H1 (cell line): ENCODE measurements around the gene LBP. TPM values are rescaled to one million over a fixed set of nuclear protein-coding genes. Genes with fewer than 3 reads are reported as not detected.

Experiments
- CTCF ChIA-PET: fragments of 300-600 bp; sonication (Branson Sonifier 250); formaldehyde crosslinking; loops from one replicate; lab custom pipeline; 2021; ENCODE audit not compliant: partially characterized antibody; lab: Charles Lee
- POLR2A ChIA-PET: fragments of 300-600 bp; sonication (Branson Sonifier 250); formaldehyde crosslinking; loops from one replicate; lab custom pipeline; 2021; ENCODE audit warnings: inconsistent platforms; ENCODE audit not compliant: partially characterized antibody; lab: Charles Lee
- DNase-seq, 2 experiments: peaks; one replicate each; pipeline versions ENCODE4 v3.0.0 to v3.0.0-alpha.2; 2010 to 2022; ENCODE audit warnings: low spot score in 2 of 2, low read depth in 1 of 2, mixed read lengths in 1 of 2
- FAIRE-seq: peaks from 2 replicates; lab custom pipeline; 2011; peaks lifted over from hg19 to GRCh38; lab: Jason Lieb, UNC
- H2AFZ ChIP-seq: 2 replicates; pipeline ENCODE4 v1.8.1; 2012; ENCODE audit warnings: low read length, inconsistent platforms
- H2AK5ac ChIP-seq: 2 replicates; pipeline ENCODE4 v1.6.1; 2013; ENCODE audit warnings: low read depth, low read length
- H2BK120ac ChIP-seq: replicated peaks from 2 replicates; pipeline ENCODE3; 2013; ENCODE audit warnings: low read depth, low read length, inconsistent platforms
- H2BK12ac ChIP-seq: 2 replicates; pipeline ENCODE4 v1.6.1; 2013; ENCODE audit warnings: low read depth, low read length
- H2BK15ac ChIP-seq: 2 replicates; pipeline ENCODE4 v1.6.1; 2013; ENCODE audit warnings: low read length
- H2BK20ac ChIP-seq: 2 replicates; pipeline ENCODE4 v1.6.1; 2013; ENCODE audit warnings: low read length
- H2BK5ac ChIP-seq: 2 replicates; pipeline ENCODE4 v1.6.1; 2013; ENCODE audit warnings: low read depth, low read length
- H3K14ac ChIP-seq: 2 replicates; pipeline ENCODE4 v1.6.1; 2013; ENCODE audit warnings: inconsistent platforms; ENCODE audit not compliant: insufficient read length
- H3K18ac ChIP-seq: 2 replicates; pipeline ENCODE4 v1.6.1; 2013; ENCODE audit warnings: low read length; ENCODE audit errors: extremely low read depth
- H3K23ac ChIP-seq: 2 replicates; pipeline ENCODE4 v1.6.1; 2013; ENCODE audit warnings: inconsistent platforms; ENCODE audit not compliant: insufficient read length
- H3K23me2 ChIP-seq: 2 replicates; pipeline ENCODE4 v1.6.1; 2013; ENCODE audit warnings: low read depth, low read length
- H3K27ac ChIP-seq: 2 replicates; pipeline ENCODE4 v1.6.1; 2011; ENCODE audit warnings: low read depth, low read length, inconsistent platforms
- H3K27me3 ChIP-seq, 4 experiments: replicated peaks in 1 of 4; 1 replicate in 1 of 4; 2 replicates in 3 of 4; pipeline versions ENCODE4 v1.6.1 to v1.8.1; 2011 to 2013; ENCODE audit warnings: low read length in 3 of 4, mild to moderate bottlenecking in 3 of 4, inconsistent platforms in 2 of 4, mixed read lengths in 2 of 4, moderate library complexity in 1 of 4; ENCODE audit not compliant: control insufficient read depth in 3 of 4, insufficient read depth in 3 of 4; ENCODE audit errors: extremely low read depth in 1 of 4
- H3K36me3 ChIP-seq, 4 experiments: 2 replicates each; pipeline versions ENCODE4 v1.6.1 to v1.8.1; 2011 to 2013; ENCODE audit warnings: mild to moderate bottlenecking in 4 of 4, low read length in 3 of 4, moderate library complexity in 2 of 4, control low read depth in 1 of 4, inconsistent platforms in 1 of 4; ENCODE audit not compliant: insufficient read depth in 4 of 4, control insufficient read depth in 2 of 4
- H3K4ac ChIP-seq: replicated peaks from 2 replicates; pipeline ENCODE3; 2013; ENCODE audit warnings: low read length, low read depth, mixed read lengths, inconsistent platforms; ENCODE audit not compliant: insufficient read length
- H3K4me1 ChIP-seq, 4 experiments: replicated peaks in 1 of 4; 1 replicate in 1 of 4; 2 replicates in 3 of 4; pipeline versions ENCODE4 v1.6.1 to v1.8.1; 2011 to 2013; ENCODE audit warnings: low read length in 3 of 4, inconsistent platforms in 2 of 4, mixed read lengths in 1 of 4; ENCODE audit not compliant: insufficient read depth in 4 of 4, control insufficient read depth in 3 of 4
- H3K4me2 ChIP-seq, 2 experiments: 2 replicates each; pipeline versions ENCODE4 v1.6.1 to v1.8.1; 2011 to 2013; ENCODE audit warnings: low read depth in 2 of 2, low read length in 2 of 2, control low read depth in 1 of 2, inconsistent platforms in 1 of 2, mild to moderate bottlenecking in 1 of 2; ENCODE audit not compliant: insufficient read depth in 1 of 2
- H3K4me3 ChIP-seq, 4 experiments: fragments of 200-600, 300-600 bp in 1 of 4; sonication (generic), shearing (Covaris generic), sonication (Bioruptor Twin) in 1 of 4; 2 replicates each; pipeline versions ENCODE4 v1.5.1 to v1.8.1; 2011 to 2016; ENCODE audit warnings: low read length in 4 of 4, low read depth in 3 of 4, control low read depth in 2 of 4, inconsistent platforms in 2 of 4, mild to moderate bottlenecking in 2 of 4, mixed read lengths in 1 of 4, moderate library complexity in 1 of 4; ENCODE audit not compliant: insufficient read depth in 2 of 4; ENCODE audit errors: extremely low read depth in 1 of 4
- H3K56ac ChIP-seq: replicated peaks from 2 replicates; pipeline ENCODE3; 2013; ENCODE audit warnings: low read depth, mild to moderate bottlenecking, mixed read lengths, low read length, inconsistent platforms; ENCODE audit not compliant: insufficient read length
- H3K79me1 ChIP-seq: 2 replicates; pipeline ENCODE4 v1.6.1; 2013; ENCODE audit warnings: low read depth, low read length, control low read depth
- H3K79me2 ChIP-seq, 2 experiments: 2 replicates each; pipeline versions ENCODE4 v1.6.1 to v1.8.1; 2012 to 2013; ENCODE audit warnings: low read length in 2 of 2, mild to moderate bottlenecking in 2 of 2, inconsistent platforms in 1 of 2; ENCODE audit not compliant: insufficient read depth in 2 of 2, control insufficient read depth in 1 of 2
- H3K9ac ChIP-seq, 4 experiments: replicated peaks in 1 of 4; 1 replicate in 1 of 4; 2 replicates in 3 of 4; pipeline versions ENCODE4 v1.6.1 to v1.8.1; 2011 to 2013; ENCODE audit warnings: low read depth in 3 of 4, low read length in 3 of 4, control low read depth in 2 of 4, mild to moderate bottlenecking in 2 of 4, moderate library complexity in 2 of 4, inconsistent platforms in 1 of 4; ENCODE audit errors: extremely low read depth in 1 of 4
- H3K9me3 ChIP-seq, 2 experiments: 2 replicates each; pipeline versions ENCODE4 v1.6.1 to v1.8.1; 2012 to 2013; ENCODE audit warnings: mild to moderate bottlenecking in 2 of 2, moderate library complexity in 2 of 2, control low read depth in 1 of 2, inconsistent platforms in 1 of 2, low read depth in 1 of 2, low read length in 1 of 2, mixed read lengths in 1 of 2; ENCODE audit not compliant: insufficient read depth in 2 of 2
- H4K20me1 ChIP-seq, 2 experiments: replicated peaks in 1 of 2; 2 replicates each; pipeline versions ENCODE3 to v1.8.1; 2011 to 2013; ENCODE audit warnings: inconsistent platforms in 2 of 2, low read length in 2 of 2, mild to moderate bottlenecking in 1 of 2; ENCODE audit not compliant: insufficient read depth in 2 of 2, control insufficient read depth in 1 of 2
- H4K5ac ChIP-seq: 2 replicates; pipeline ENCODE4 v1.6.1; 2013; ENCODE audit warnings: low read length, low read depth, mixed read lengths, inconsistent platforms; ENCODE audit not compliant: insufficient read length
- H4K8ac ChIP-seq: 2 replicates; pipeline ENCODE4 v1.8.0; 2013; ENCODE audit warnings: mild to moderate bottlenecking, moderate library complexity, low read length, inconsistent platforms; ENCODE audit not compliant: insufficient read depth; ENCODE audit errors: extremely low read depth
- H4K91ac ChIP-seq: replicated peaks from 2 replicates; pipeline ENCODE3; 2013; ENCODE audit warnings: low read length, mixed read lengths, inconsistent platforms; ENCODE audit not compliant: insufficient read length
- JUN ChIP-seq: IDR thresholded peaks from 2 replicates; pipeline ENCODE4 v1.6.1; 2011; ENCODE audit warnings: low read depth, mild to moderate bottlenecking, improper control_type of control experiment, low read length
- JUND ChIP-seq: IDR thresholded peaks from 2 replicates; pipeline ENCODE4 v1.6.1; 2011; ENCODE audit warnings: mild to moderate bottlenecking, improper control_type of control experiment, low read length
- NANOG ChIP-seq: IDR thresholded peaks from 2 replicates; pipeline ENCODE4 v1.6.1; 2011; ENCODE audit warnings: low read length, low read depth, mild to moderate bottlenecking, inconsistent platforms; ENCODE audit not compliant: insufficient read depth, poor library complexity, severe bottlenecking
- TBP ChIP-seq: IDR thresholded peaks from 2 replicates; pipeline ENCODE4 v1.6.1; 2011; ENCODE audit warnings: low read depth, low read length, improper control_type of control experiment
- WGBS, 2 experiments: shearing (Covaris generic) in 1 of 2; methylation state at CpG; one replicate each; pipeline versions ENCODE4 v1.1.6 to v1.1.7; 2013 to 2015; ENCODE audit warnings: low lambda C conversion rate in 2 of 2, mixed read lengths in 2 of 2, inconsistent platforms in 1 of 2, low coverage in 1 of 2, missing lambda C conversion rate in 1 of 2; ENCODE audit not compliant: insufficient replicate concordance in 2 of 2, insufficient coverage in 1 of 2, insufficient read length in 1 of 2; ENCODE audit errors: extremely low coverage in 1 of 2, missing lambda C conversion rate in 1 of 2; 5-methylcytosine and 5-hydroxymethylcytosine counted together
- polyA plus RNA-seq, 7 experiments: library from polyadenylated mRNA; depleted of rRNA in 3 of 7; stranded (reverse) in 5 of 7; unstranded in 2 of 7; fragments of >200 nt in 5 of 7; fragments of 200-250 nt in 2 of 7; gene quantifications; 1 replicate in 5 of 7; 2 replicates in 1 of 7; 4 replicates in 1 of 7; pipeline versions ENCODE4 v1.2.1 to v1.2.3, GENCODE V29; 2011 to 2013; ENCODE audit warnings: missing spikeins in 2 of 7, mixed read lengths in 2 of 7
- total RNA-seq: library from RNA; stranded (reverse); fragmentation: NEBNext Ultra II Directional; extraction: Animal tissue kit (Norgen Biotek cat#: 25700); gene quantifications from 2 replicates; pipeline ENCODE4 v1.2.1, GENCODE V29; 2021

The LBP gene
- total and polyA plus RNA-seq, 2 of the 8 experiments (the other 6 are each of a cell fraction or from before 2014, with no cell fraction given): 0.60 to 0.63 TPM

GRCh38 chr20:38369389-38369788, 23.1 kb downstream of the LBP start:
- Histone ChIP-seq H3K4ac (no peak overlapping the region), H2AFZ (peak overlapping the region; percentile 98; the same call in 1 of the 2 replicates), H3K79me1 (no peaks in the 10 kb centered on the region), H4K5ac (no peak overlapping the region), H3K14ac (no peak overlapping the region), H3K79me2 (no peaks in the 10 kb centered on the region), H3K27me3 (no peaks in the 10 kb centered on the region; a peak in 1 of 7 replicates), H3K4me2 (peak overlapping the region; percentile 9 to 39; a peak in 1 of 4 replicates), H3K56ac (no peak overlapping the region), H3K4me1 (peaks cover 0 to 3% (median 0%) of the 10 kb centered on the region in 4 experiments; a peak in 1 of 7 replicates), H3K18ac (no peak overlapping the region), H2BK120ac (no peak overlapping the region), H2BK15ac (no peak overlapping the region), H3K23ac (no peak overlapping the region), H3K36me3 (no peaks in the 10 kb centered on the region), H4K91ac (no peak overlapping the region), H2BK12ac (no peak overlapping the region), H2AK5ac (no peak overlapping the region), H3K4me3 (peak overlapping the region in 1 of 4 experiments; percentile 33; a peak in 1 of 8 replicates), H4K20me1 (no peaks in the 10 kb centered on the region), H3K27ac (no peak overlapping the region), H2BK20ac (no peak overlapping the region), H3K9ac (no peak overlapping the region), H4K8ac (no peak overlapping the region), H3K23me2 (no peaks in the 10 kb centered on the region), H2BK5ac (no peak overlapping the region), H3K9me3 (no peaks in the 10 kb centered on the region)
- DNase-seq: no peak
- CTCF ChIA-PET: interaction anchor here (9.6 to 9.9 kb wide), 2 partner anchors 12 to 31 kb away, joined by 48 to 90 read pairs; no protein-coding TSS in a partner anchor
- POLR2A ChIA-PET: interaction anchor here (0.8 to 0.9 kb wide), 3 partner anchors 9 to 66 kb away, joined by 3 read pairs; partner anchors contain the start of gene SNHG17
- WGBS, 2 experiments: 60% methylated on average over 2 of the region's 2 CpGs; no CpG with 5 or more reads in 1 of the 2 experiments
- peak; percentile 50 for FAIRE-seq
- no peak for TF ChIP-seq JUND
- no peak for TF ChIP-seq NANOG
- TF ChIP-seq TBP: no peak
- no peak for TF ChIP-seq JUN
